IMR-90 (cell line): Measurements from ENCODE around the gene YES1.

Source experiments
- CTCF ChIP-seq: conservative IDR thresholded peaks from 2 replicates; pipeline ENCODE4 v1.5.1; 2012; ENCODE audit warnings: mild to moderate bottlenecking, low read depth, low read length, improper control_type of control experiment
- POLR2A ChIP-seq: IDR thresholded peaks from 2 replicates; pipeline ENCODE4 v1.6.1; 2012; ENCODE audit warnings: mild to moderate bottlenecking, low read depth, low read length

- no peak for TF ChIP-seq POLR2A
- TF ChIP-seq CTCF = no peak
These were observed 44.1 kb downstream of the YES1 start for GRCh38 chr18:767961-768360.
